DND-41 (cell line): ENCODE results near the gene CHRNA1.

Source experiments
- EZH2 ChIP-seq: IDR thresholded peaks from 3 replicates; pipeline ENCODE4 v1.6.1; 2012; ENCODE audit warnings: borderline replicate concordance, low read depth, mild to moderate bottlenecking, moderate library complexity, low read length, inconsistent platforms; ENCODE audit not compliant: severe bottlenecking
- TF ChIP-seq, protein P1 (sequence below): IDR thresholded peaks from 2 replicates; pipeline ENCODE4 v1.5.1; 2012; ENCODE audit warnings: borderline replicate concordance, low read length, moderate library complexity, mild to moderate bottlenecking; ENCODE audit not compliant: poor library complexity, severe bottlenecking; ENCODE audit errors: extremely low read depth

DNA sequence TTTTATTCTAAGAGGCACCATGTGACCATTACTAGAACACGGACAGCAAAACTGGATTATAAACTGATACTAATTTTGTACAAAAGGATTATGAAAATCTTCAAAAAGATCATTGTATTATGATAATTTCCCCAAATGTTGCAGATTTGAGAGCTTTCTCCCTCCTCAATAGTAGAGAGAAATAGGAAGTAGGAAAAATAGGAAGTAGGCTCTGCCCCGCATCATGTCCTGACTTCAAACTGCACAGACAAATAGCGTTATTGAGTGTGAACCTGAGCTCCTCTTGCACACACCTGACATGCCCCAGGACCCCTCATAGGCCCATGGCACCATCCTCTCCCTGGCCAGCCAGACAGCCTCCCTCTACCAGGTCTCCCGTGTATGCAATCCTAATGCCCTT lies 25.4 kb downstream of the CHRNA1 start:
- TF ChIP-seq, protein P1, sequence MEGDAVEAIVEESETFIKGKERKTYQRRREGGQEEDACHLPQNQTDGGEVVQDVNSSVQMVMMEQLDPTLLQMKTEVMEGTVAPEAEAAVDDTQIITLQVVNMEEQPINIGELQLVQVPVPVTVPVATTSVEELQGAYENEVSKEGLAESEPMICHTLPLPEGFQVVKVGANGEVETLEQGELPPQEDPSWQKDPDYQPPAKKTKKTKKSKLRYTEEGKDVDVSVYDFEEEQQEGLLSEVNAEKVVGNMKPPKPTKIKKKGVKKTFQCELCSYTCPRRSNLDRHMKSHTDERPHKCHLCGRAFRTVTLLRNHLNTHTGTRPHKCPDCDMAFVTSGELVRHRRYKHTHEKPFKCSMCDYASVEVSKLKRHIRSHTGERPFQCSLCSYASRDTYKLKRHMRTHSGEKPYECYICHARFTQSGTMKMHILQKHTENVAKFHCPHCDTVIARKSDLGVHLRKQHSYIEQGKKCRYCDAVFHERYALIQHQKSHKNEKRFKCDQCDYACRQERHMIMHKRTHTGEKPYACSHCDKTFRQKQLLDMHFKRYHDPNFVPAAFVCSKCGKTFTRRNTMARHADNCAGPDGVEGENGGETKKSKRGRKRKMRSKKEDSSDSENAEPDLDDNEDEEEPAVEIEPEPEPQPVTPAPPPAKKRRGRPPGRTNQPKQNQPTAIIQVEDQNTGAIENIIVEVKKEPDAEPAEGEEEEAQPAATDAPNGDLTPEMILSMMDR, result no peak
- TF ChIP-seq EZH2, result no peak
